HEK293T (cell line): ENCODE measurements around the gene BGLAP.

Experiments
- BHLHE40 ChIP-seq: fragments of 450-650 bp; IDR thresholded peaks from 2 replicates; pipeline ENCODE4 v1.6.1; 2016; ENCODE audit warnings: mild to moderate bottlenecking, moderate library complexity, borderline replicate concordance
- ELF4 ChIP-seq: fragments of 450-650 bp; IDR thresholded peaks from 2 replicates; pipeline ENCODE4 v1.6.1; 2017; ENCODE audit warnings: antibody characterized with exemption
- FOXK2 ChIP-seq: fragments of 450-650 bp; IDR thresholded peaks from 2 replicates; pipeline ENCODE4 v1.6.1; 2016; ENCODE audit warnings: mild to moderate bottlenecking
- L3MBTL2 ChIP-seq: fragments of 450-650 bp; conservative IDR thresholded peaks from 2 replicates; pipeline ENCODE4 v1.6.1; 2016; ENCODE audit warnings: mild to moderate bottlenecking
- SP1 ChIP-seq: fragments of 450-650 bp; IDR thresholded peaks from 2 replicates; pipeline ENCODE4 v1.6.1; 2017
- TARDBP ChIP-seq: fragments of 450-650 bp; IDR thresholded peaks from 2 replicates; pipeline ENCODE4 v1.6.1; 2016

GRCh38 chr1:156279837-156280236 lies 37.9 kb downstream of the BGLAP start:
- TF ChIP-seq TARDBP (no peak), SP1 (no peak), FOXK2 (no peak), L3MBTL2 (no peak), ELF4 (no peak), BHLHE40 (no peak)
